GM18519 (cell line): ENCODE measurements around the gene NOTCH3.

Experiments used
- ATAC-seq: cut with Tn5 transposase; IDR thresholded peaks from one replicate; pipeline ENCODE4 v1.9.1; 2021; ENCODE audit warnings: mild to moderate bottlenecking, moderate library complexity; ENCODE audit not compliant: unreplicated experiment, low FRiP score

Gene NOTCH3

DNA sequence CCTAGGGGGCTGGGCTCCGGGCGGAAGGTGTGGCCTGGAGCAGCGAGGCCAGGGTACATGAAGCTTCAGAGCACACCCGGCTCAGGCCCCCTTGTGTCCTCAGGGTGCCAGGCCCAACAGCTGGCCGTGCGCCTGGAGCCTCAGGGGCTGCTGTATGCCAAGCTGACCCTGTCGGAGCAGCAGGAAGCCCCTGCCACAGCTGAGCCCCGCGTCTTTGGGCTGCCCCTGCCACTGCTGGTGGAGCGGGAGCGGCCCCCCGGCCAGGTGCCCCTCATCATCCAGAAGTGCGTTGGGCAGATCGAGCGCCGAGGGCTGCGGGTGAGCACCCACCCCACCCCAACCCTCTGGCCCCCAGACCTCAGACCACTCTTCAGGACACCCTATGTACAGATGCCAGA, 90.4 kb downstream of the NOTCH3 start:
- ATAC-seq = no peak

GRCh38 chr19:15109768-15110417, 90.9 kb downstream of the NOTCH3 start:
- no peak for ATAC-seq
